ENCODE data around the gene ADCK1.

DNA sequence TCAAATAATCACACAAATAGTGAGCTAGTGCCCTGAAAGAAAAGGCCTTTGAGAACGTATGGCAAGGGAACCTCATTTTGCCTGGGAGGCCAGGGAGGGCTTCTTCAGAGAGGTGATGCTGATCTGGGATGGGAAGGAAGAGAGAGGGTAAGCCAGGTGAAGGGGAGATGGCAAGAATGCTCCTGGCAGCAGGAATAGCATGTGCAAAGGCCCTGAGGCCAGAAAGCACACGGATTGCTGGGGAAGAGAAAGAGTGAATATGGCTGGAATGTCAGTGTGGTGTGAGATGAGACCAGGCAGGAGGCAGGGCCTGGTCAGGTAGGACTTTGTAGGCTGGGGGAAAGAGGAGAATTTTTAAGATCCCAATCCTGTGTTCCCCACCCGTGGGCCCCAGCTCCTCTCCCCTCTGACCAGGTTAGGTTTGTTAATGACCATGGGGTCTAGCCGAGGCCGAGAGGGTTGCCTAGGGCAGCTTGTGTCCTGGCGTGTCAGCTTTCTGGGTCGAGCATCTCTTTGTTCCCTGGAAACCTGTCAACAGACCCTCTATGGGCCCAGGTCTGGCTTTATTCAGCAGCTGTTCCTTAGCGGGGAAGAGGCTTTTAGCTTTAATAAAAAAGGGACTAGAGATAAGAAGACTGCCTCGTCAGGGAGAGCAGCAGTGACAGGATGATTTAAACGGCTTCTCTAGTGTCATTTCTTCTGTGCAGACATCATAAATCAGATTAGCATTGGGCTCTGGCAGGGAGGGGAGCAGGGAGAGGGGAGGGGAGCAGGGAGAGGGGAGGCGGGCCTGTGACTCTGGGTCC is 123.4 kb downstream of the ADCK1 start:
- TF ChIP-seq, protein P1, sequence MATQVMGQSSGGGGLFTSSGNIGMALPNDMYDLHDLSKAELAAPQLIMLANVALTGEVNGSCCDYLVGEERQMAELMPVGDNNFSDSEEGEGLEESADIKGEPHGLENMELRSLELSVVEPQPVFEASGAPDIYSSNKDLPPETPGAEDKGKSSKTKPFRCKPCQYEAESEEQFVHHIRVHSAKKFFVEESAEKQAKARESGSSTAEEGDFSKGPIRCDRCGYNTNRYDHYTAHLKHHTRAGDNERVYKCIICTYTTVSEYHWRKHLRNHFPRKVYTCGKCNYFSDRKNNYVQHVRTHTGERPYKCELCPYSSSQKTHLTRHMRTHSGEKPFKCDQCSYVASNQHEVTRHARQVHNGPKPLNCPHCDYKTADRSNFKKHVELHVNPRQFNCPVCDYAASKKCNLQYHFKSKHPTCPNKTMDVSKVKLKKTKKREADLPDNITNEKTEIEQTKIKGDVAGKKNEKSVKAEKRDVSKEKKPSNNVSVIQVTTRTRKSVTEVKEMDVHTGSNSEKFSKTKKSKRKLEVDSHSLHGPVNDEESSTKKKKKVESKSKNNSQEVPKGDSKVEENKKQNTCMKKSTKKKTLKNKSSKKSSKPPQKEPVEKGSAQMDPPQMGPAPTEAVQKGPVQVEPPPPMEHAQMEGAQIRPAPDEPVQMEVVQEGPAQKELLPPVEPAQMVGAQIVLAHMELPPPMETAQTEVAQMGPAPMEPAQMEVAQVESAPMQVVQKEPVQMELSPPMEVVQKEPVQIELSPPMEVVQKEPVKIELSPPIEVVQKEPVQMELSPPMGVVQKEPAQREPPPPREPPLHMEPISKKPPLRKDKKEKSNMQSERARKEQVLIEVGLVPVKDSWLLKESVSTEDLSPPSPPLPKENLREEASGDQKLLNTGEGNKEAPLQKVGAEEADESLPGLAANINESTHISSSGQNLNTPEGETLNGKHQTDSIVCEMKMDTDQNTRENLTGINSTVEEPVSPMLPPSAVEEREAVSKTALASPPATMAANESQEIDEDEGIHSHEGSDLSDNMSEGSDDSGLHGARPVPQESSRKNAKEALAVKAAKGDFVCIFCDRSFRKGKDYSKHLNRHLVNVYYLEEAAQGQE (tag by site-specific recombination; IDR thresholded peaks at IDR 0.05) = no peak
- TF ChIP-seq ZNF530 (tag by site-specific recombination; IDR thresholded peaks at IDR 0.05; ENCODE audit: low read depth) = no peak
- TF ChIP-seq, protein P2, sequence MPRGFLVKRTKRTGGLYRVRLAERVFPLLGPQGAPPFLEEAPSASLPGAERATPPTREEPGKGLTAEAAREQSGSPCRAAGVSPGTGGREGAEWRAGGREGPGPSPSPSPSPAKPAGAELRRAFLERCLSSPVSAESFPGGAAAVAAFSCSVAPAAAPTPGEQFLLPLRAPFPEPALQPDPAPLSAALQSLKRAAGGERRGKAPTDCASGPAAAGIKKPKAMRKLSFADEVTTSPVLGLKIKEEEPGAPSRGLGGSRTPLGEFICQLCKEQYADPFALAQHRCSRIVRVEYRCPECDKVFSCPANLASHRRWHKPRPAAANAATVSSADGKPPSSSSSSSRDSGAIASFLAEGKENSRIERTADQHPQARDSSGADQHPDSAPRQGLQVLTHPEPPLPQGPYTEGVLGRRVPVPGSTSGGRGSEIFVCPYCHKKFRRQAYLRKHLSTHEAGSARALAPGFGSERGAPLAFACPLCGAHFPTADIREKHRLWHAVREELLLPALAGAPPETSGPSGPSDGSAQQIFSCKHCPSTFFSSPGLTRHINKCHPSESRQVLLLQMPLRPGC (tag by site-specific recombination; IDR thresholded peaks at IDR 0.05) = no peak

All from HEK293 (cell line).